ENCODE data around the gene P4HB.

- TF ChIP-seq POLR2A (IDR thresholded peaks at IDR 0.05; ENCODE audit: low read length) (no peak), GATA1 (IDR thresholded peaks at IDR 0.05; ENCODE audit: low read depth, low read length) (no peak)
Observed at GRCh38 chr17:81888988-81889595, 28.8 kb upstream of the P4HB start.
